Kidney (tissue), 14 donors: ENCODE results near the gene NR3C1. TPM values are rescaled to one million over a fixed set of nuclear protein-coding genes. Genes with fewer than 3 reads are reported as not detected.
A peak's percentile ranks its signal among the peaks of the same experiment; 100 is the strongest.

Experiments used
- DNase-seq, 5 donors: peaks; one replicate each; pipeline ENCODE4 v3.0.0-alpha.2; 2013 to 2020
- FAIRE-seq: peaks from 2 replicates; lab custom pipeline; 2012; peaks lifted over from hg19 to GRCh38; lab: Jason Lieb, UNC
- H3K27ac ChIP-seq, 2 donors: one replicate each; pipeline ENCODE4 v1.7.0; 2013; ENCODE audit warnings: low read depth in 2 of 2, low read length in 2 of 2, inconsistent platforms in 1 of 2
- H3K27me3 ChIP-seq: one replicate; pipeline ENCODE4 v1.7.1; 2013; ENCODE audit warnings: low read length, inconsistent platforms; ENCODE audit not compliant: control insufficient read depth, insufficient read depth
- H3K36me3 ChIP-seq, 3 donors: one replicate each; pipeline versions ENCODE4 v1.7.0 to v1.7.1; 2013; ENCODE audit warnings: low read length in 3 of 3, control low read depth in 1 of 3, inconsistent platforms in 1 of 3; ENCODE audit not compliant: insufficient read depth in 3 of 3, control insufficient read depth in 2 of 3
- H3K4me1 ChIP-seq, 3 donors: one replicate each; pipeline versions ENCODE4 v1.7.0 to v1.7.1; 2013; ENCODE audit warnings: low read length in 3 of 3, inconsistent platforms in 1 of 3, low read depth in 1 of 3; ENCODE audit not compliant: control insufficient read depth in 2 of 3, insufficient read depth in 2 of 3
- H3K4me3 ChIP-seq, 3 donors: one replicate each; pipeline versions ENCODE4 v1.7.0 to v1.8.1; 2013; ENCODE audit warnings: low read length in 3 of 3, control low read depth in 1 of 3, inconsistent platforms in 1 of 3
- H3K9ac ChIP-seq, 3 donors: one replicate each; pipeline versions ENCODE4 v1.7.0 to v1.7.1; 2013; ENCODE audit warnings: low read length in 3 of 3, control low read depth in 1 of 3, inconsistent platforms in 1 of 3
- H3K9me3 ChIP-seq, 3 donors: one replicate each; pipeline versions ENCODE4 v1.7.0 to v1.7.1; 2013; ENCODE audit warnings: low read length in 3 of 3, control low read depth in 1 of 3, inconsistent platforms in 1 of 3; ENCODE audit not compliant: control insufficient read depth in 2 of 3, insufficient read depth in 1 of 3
- CTCF ChIP-seq: IDR thresholded peaks from 3 replicates; pipeline ENCODE4 v1.5.1; 2012; ENCODE audit warnings: mild to moderate bottlenecking, moderate library complexity, borderline replicate concordance; ENCODE audit not compliant: insufficient read depth; ENCODE audit errors: extremely low read depth
- intact Hi-C: fragments of 100-400 bp; cut with DNase I; formaldehyde crosslinking; loops from one replicate; pipeline ENCODE4 v1.11.1; 2022
- polyA plus RNA-seq: library from polyadenylated mRNA; stranded (reverse); fragments of 350-450 nt; fragmentation: Illumina TruSeq; extraction: RNeasy Lipid Tissue Mini Kit (QIAGEN cat#74804); gene quantifications from one replicate; pipeline ENCODE4 v1.2.3, GENCODE V29; 2014; ENCODE audit warnings: low read depth, low replicate concordance; ENCODE audit not compliant: insufficient read depth
- total RNA-seq: library from RNA; stranded (reverse); fragmentation: NEBNext Ultra II Directional; extraction: Animal tissue kit (Norgen Biotek cat#: 25700); gene quantifications from one replicate; pipeline ENCODE4 v1.2.1, GENCODE V29; 2021
- donor health status: control.
- donor health status: control.
- donor health status: control.
- donor health status: control.
- donor health status: control.
- donor health status: DM: yes; HTN: yes; CAD: no.
- donor health status: Normal renal cell carcinoma (clear cell type).

Gene NR3C1
- total and polyA plus RNA-seq, 2 donors from 2014 or later = 23.4 to 69.0 TPM

- no peaks in the 10 kb centered on the region for H3K9me3 ChIP-seq
- no peak for TF ChIP-seq CTCF
- peak overlapping the region in 1 of 2 donors; percentile 13 for H3K27ac ChIP-seq
- peak overlapping the region in 2 of 3 donors; percentile 81 to 91 for H3K4me3 ChIP-seq
- H3K27me3 ChIP-seq = peaks cover 4% of the 10 kb centered on the region
- peaks cover 0 to 12% (median 2%) of the 10 kb centered on the region in 3 donors for H3K4me1 ChIP-seq
- peak overlapping the region in 1 of 3 donors; percentile 53 for H3K9ac ChIP-seq
- FAIRE-seq = no peak
- DNase-seq = peak in 2 of 5 donors; percentile 16 to 25
- no peaks in the 10 kb centered on the region for H3K36me3 ChIP-seq
- intact Hi-C loops = no loop called here
Measured at GRCh38 chr5:143400541-143401226, 2.8 kb downstream of the NR3C1 start.

GRCh38 chr5:143399616-143400540 lies 3.6 kb downstream of the NR3C1 start:
- H3K27me3 ChIP-seq = peaks cover 4% of the 10 kb centered on the region
- no peak for TF ChIP-seq CTCF
- H3K4me3 ChIP-seq = peak overlapping the region in 2 of 3 donors; percentile 81 to 91
- peak overlapping the region in 1 of 3 donors; percentile 53 for H3K9ac ChIP-seq
- FAIRE-seq (no peak), DNase-seq (no peak)
- H3K36me3 ChIP-seq = no peaks in the 10 kb centered on the region
- intact Hi-C loops = loop anchor here (10.0 kb wide), 1 partner anchor 395 kb away; no protein-coding TSS in a partner anchor
- H3K9me3 ChIP-seq = no peaks in the 10 kb centered on the region
- peak overlapping the region in 1 of 2 donors; percentile 13 for H3K27ac ChIP-seq
- peaks cover 0 to 12% (median 0%) of the 10 kb centered on the region in 3 donors for H3K4me1 ChIP-seq

- peak overlapping the region; percentile 35 to 91 (median 81) for H3K4me3 ChIP-seq
- H3K27ac ChIP-seq = peak overlapping the region in 1 of 2 donors; percentile 16
- FAIRE-seq (no peak), DNase-seq (no peak)
- peaks cover 0 to 18% (median 0%) of the 10 kb centered on the region in 3 donors for H3K4me1 ChIP-seq
- intact Hi-C loops = loop anchor here (10.0 kb wide), 1 partner anchor 394 kb away; no protein-coding TSS in a partner anchor
- no peaks in the 10 kb centered on the region for H3K9me3 ChIP-seq
- H3K36me3 ChIP-seq = no peaks in the 10 kb centered on the region
- peak overlapping the region in 1 of 3 donors; percentile 31 for H3K9ac ChIP-seq
- TF ChIP-seq CTCF = no peak
- peaks cover 4% of the 10 kb centered on the region for H3K27me3 ChIP-seq
Measured at GRCh38 chr5:143398451-143399237, 4.8 kb downstream of the NR3C1 start.
